Stimulated activated CD8-positive, alpha-beta memory T cell treated with anti-CD3 and anti-CD28 coated beads, Interleukin-4, amount 100 ng/mL, for 4 hours (primary cell): ENCODE measurements around the gene ENAH.
"Not testable (repeated sequence)": the region's sequence is repeated elsewhere in the genome, so short reads cannot be mapped to it uniquely, and the experiment has no call there.

Source experiments
- DNase-seq, 2 donors: peaks; one replicate each; pipeline ENCODE4 v3.0.0-alpha.2; 2020; ENCODE audit warnings: low read depth in 2 of 2, low spot score in 1 of 2

Gene ENAH

GRCh38 chr1:225677350-225678124, 24.6 kb upstream of the ENAH start:
- no peak for DNase-seq

- DNase-seq: no peak
Measured at GRCh38 chr1:225674381-225674780, 21.5 kb upstream of the ENAH start.

- DNase-seq: no peak
Measured at GRCh38 chr1:225670806-225671733, 18.1 kb upstream of the ENAH start.

- no peak for DNase-seq
Measured at GRCh38 chr1:225670356-225670755, 17.4 kb upstream of the ENAH start.

DNA sequence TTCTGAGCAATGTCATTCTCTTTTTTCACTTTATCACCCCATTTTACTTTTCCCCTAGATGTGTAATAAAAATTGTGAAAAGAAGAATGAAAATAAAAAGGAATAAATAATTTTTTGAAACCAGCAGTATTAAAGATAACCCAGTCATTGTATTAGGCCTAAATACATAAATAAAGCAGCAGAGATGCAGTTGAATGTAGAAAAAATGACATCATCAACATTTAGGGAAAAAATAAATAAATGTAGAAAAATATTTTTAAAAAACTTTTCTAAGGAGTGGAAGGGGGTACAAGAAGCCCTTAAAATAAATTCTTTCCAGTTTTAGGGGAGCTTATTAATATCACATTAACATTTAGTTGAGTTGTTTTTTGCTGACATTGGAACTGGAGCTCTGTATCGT, 15.3 kb upstream of the ENAH start:
- no peak for DNase-seq

GRCh38 chr1:225667362-225667761, 14.4 kb upstream of the ENAH start:
- no peak for DNase-seq

DNA sequence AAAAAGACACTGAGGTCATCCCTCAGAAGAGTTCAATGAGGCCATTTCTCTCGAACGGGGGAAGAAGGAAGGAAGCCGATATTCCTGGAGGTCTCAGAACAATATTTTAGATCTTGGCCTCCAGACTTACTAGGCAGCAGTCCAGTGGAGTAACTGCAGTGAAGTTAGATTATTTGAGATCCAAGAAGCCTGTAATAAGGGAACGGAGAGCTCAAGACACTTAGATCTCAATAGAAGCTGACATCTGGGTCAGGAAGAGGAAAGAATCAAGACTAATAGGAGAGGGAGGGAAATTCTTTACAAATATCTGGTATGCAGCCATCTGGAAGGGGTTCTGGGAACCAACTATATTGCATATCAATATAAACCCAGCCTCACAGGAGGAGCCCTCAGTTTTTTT, 13.6 kb upstream of the ENAH start:
- no peak for DNase-seq

- DNase-seq: no peak
Measured at GRCh38 chr1:225664762-225665161, 11.8 kb upstream of the ENAH start.

GRCh38 chr1:225662155-225662554, 9.2 kb upstream of the ENAH start:
- no peak for DNase-seq

- DNase-seq: no peak
Measured at GRCh38 chr1:225660544-225660946, 7.6 kb upstream of the ENAH start.

- no peak for DNase-seq
Measured at GRCh38 chr1:225658041-225658440, 5.1 kb upstream of the ENAH start.

GRCh38 chr1:225657462-225657989, 4.6 kb upstream of the ENAH start:
- DNase-seq: no peak

DNA sequence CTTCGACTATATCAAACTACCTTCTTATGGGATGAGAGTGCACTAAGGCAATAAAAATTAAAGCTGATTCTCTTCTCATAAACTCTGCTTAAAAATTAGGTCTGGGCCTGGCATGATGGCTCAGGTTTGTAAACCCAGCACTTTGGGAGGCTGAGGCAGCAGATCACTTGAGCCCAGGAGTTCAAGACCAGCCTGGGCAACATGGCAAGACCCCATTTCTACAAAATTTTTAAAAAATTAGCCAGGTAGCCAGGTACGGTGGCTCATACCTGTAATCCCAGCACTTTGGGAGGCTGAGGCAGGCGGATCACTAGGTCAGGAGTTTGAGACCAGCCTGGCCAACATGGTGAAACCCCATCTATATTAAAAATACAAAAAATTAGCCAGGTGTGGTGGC, 3.3 kb upstream of the ENAH start:
- not testable (repeated sequence) for DNase-seq

DNA sequence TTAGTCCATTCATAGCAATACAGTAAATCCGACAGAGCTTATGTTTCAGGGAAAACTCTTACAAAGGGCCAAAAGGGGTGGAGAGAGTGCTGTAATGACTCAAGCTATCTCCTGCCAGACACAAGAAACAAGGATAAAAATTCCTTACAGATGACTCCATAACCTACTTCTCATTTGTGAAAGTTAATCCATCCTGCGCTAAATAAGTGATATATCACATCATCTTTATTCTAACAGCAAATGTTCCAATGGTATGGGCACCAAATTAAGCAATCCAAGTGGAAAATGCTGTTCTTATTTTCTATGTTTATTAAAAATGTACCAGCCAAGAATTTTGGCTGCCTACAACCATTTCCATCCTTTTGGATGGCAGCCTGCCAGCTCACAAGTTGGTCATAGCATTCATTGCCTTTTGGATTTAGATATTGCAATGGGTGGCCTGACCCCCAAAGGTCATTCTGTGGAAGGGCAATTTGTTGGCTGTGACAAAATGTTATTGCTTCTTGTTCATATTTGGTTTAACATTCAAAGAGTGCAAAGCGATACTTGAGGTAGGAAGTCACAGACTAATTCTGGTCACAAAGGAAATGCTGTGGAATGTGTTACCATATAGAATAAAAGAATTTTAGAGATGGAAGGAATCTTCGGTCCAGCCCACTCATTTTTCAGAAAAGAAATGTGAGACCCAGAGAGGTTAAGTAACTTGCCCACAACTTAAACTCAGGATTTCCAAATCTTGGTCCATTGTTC, 2.8 kb upstream of the ENAH start:
- no peak for DNase-seq

DNA sequence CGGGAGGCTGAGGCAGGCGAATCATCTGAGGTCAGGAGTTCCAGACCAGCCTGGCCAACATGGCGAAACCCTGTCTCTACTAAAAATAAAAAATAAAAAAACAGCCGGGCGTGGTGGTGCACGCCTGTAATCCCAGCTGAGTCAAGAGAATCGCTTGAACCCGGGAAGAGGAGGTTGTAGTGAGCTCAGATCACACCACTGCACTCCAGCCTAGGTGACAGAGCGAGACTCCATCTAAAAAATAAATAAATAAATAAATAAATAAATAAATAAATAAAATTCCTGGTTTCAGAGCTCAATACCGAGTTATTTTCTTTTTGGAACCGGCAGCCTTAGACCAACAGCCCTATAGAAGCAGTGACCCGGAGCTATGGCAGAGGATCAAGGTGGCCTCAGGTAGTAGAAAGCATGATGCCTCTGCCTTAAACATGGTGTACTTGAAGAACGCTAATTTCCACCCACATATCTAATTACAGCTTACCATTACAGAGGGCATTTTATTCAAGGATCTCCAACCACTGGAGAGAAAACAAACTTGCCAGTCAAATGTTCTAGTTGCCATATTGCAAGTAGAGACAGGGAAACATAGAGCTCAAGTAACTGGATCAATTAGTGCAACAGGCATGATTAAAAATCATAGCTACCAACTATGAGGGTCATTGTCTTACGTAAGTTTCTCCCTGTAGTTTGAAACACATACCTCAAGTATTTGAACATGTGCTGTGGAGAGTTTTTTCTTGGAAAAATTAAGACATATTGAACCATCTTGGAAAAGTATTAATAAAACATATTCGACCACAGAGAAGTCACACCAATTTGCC, 2.0 kb upstream of the ENAH start:
- no peak for DNase-seq

DNA sequence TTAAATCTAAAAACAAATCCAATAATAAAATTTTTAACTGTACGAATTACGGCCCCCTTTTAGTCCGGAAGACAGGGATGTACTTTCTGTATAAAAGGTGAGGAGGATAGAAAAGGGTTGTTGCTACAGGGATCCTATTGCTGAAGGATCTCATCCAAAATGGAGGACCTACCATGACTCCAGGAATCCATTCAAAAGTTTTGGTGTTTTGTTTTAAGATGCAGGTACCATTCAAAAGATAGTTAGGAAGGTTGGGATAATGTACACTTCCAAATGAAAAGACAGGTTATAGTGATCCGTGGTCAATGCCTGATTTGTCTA, 1.3 kb upstream of the ENAH start:
- DNase-seq: no peak

DNA sequence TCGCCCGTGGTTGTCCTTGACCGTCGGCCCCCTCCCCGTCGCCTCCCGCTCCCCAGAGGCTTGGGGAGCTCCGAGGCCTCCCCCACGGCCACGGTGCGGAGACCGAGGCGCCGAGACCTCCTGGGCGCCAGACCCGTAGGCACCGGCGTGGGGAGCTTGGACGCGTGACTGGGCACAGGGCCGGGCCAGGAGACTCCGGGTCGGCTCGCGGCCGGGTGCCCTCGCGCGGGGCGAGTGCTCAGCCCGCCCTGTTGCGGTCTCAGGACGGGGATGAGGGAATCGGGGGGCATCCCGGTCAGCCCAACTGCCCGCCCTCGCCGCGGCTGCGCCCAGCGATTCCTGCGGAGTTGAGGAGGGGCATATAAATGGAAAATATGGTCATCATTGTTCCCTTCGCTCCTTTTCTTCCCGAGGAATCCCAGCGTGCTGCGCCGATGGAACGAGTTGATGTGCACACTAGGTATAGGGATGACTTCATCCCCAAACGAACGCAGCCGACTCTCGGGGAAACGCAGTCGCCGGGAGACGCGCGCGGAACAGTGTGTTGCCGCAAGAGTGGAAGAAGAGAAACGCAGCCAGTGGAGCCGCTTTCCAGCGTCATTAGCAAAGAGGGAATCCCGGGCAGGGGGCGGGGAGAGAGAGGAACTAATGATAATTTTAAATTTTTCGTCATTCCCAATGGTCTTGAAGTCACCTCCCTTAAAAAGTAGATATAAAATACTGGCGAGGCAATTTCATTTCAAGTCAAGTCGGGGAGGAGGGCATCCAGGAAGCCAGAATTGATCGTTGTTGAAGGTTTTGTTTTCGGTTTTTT, 747 bp upstream of the ENAH start:
- DNase-seq: no peak

- no peak for DNase-seq
Measured at GRCh38 chr1:225651872-225652728, 823 bp downstream of the ENAH start.

DNA sequence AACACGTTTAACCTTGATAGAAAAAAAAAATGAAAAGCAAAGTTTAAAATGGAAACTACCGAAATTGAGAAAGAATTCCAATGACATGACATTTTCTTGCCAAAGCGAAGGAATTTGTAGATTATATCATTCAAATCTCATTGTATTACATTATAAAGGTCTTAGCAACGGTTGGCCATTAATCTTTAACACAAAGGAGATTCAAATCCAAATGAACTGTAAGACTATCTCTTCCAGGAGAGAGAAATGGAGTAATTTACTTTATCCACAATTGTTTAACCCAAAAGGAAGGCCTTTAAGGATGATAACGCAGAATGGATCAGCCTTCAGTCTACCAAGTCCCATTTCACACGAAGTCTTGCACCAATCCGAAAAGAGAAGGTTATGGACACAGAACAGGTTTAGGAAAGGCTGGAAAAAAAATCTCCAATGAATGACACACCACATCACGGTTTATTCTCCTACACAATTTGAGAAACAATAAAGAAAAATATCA, 1.5 kb downstream of the ENAH start:
- no peak for DNase-seq
